ENCODE results near the gene DIP2A.
"Not testable (repeated sequence)": the region's sequence is repeated elsewhere in the genome, so short reads cannot be mapped to it uniquely, and the experiment has no call there.

Gene DIP2A

GRCh38 chr21:46425041-46425440 lies 33.6 kb upstream of the DIP2A start:
- no peak for DNase-seq

DNA sequence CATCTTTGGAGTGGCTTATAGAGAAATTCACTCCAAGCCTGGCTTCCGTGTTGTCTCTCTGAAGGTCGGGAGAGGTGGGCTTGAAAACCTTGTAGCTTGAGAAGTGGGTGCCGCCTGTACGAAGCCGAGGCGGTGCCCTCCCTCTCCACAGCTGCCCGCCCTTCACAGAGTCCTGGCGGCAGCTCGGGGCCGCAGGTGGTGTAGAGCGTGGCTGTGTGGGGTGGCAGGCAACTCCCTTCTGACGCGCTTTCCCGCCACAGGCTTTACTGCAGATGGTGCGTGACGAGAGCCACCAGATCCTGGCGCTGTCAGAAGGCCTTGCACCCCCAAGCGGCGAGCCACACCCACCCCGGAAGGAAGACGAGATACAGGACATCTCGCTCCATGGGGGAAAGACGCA lies 33.1 kb upstream of the DIP2A start:
- no peak for DNase-seq

- DNase-seq: no peak
Observed at GRCh38 chr21:46426313-46427046, 32.2 kb upstream of the DIP2A start.

GRCh38 chr21:46427516-46427915 lies 31.2 kb upstream of the DIP2A start:
- no peak for DNase-seq

DNA sequence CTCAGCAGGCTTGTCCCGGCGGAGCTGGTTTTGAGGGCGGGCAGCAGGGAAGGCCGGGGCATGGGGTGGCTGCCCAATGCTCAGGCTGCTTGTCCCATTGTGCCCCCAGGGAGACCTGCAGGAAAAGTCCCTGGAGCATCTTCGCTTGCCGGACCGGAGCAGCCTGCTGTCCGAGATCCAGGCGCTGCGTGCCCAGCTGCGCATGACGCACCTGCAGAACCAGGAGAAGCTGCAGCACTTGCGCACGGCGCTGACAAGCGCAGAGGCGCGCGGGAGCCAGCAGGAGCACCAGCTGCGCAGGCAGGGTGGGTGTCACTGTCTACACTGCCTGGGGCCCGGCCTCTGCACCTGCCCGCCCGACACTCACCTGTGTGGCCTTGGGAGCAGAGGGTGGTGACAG lies 30.4 kb upstream of the DIP2A start:
- DNase-seq: no peak

GRCh38 chr21:46428987-46429710 lies 29.5 kb upstream of the DIP2A start:
- DNase-seq: no peak

- no peak for DNase-seq
Observed at GRCh38 chr21:46429754-46430681, 28.7 kb upstream of the DIP2A start.

GRCh38 chr21:46431448-46431847 lies 27.2 kb upstream of the DIP2A start:
- DNase-seq: no peak

DNA sequence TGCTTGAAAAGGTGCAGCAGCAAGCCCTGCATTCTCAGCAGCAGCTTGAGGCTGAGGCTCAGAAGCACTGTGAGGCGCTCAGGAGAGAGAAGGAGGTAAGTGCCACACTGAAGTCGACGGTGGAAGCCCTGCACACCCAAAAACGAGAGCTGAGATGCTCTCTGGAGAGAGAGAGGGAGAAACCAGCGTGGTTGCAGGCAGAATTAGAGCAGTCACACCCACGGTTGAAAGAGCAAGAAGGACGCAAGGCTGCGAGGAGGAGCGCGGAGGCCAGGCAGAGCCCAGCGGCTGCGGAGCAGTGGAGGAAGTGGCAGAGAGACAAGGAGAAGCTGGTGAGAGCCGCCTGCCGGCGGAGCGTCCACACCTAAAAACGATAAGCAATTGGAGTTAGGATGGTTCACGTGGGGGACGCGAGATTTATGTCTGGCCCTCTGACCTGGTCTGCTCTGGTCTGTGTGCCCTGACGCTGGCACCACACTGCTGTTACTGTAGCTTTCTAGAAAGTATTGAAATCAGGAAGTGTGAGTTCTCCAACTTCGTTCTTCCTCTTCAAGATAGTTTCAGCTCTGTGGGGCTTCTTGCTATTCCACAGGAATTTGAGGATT lies 26.7 kb upstream of the DIP2A start:
- no peak for DNase-seq

GRCh38 chr21:46433116-46433515 lies 25.6 kb upstream of the DIP2A start:
- not testable (repeated sequence) for DNase-seq

GRCh38 chr21:46434322-46434958 lies 24.3 kb upstream of the DIP2A start:
- DNase-seq: no peak

GRCh38 chr21:46435786-46436227 lies 22.9 kb upstream of the DIP2A start:
- DNase-seq: no peak

GRCh38 chr21:46436621-46437020 lies 22.1 kb upstream of the DIP2A start:
- DNase-seq: no peak

DNA sequence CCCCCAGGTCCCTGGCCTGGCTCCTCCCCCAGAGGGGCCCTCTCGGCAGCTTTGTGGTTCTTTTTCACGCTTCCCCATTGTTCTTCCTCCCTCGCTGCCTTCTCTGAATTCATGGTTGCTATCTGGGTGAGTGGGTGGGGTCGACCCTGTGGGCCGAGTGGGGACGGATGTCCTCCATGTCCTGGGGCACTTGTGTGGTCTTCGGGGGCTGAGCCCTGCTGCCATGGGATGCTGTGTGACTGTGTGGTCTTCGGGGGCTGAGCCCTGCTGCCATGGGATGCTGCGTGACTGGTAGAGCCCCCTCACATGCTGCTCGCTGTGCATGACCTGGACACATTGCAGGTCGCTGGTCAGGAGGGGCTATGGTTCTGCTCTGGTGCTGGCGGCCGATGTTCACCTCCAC lies 21.6 kb upstream of the DIP2A start:
- no peak for DNase-seq

DNA sequence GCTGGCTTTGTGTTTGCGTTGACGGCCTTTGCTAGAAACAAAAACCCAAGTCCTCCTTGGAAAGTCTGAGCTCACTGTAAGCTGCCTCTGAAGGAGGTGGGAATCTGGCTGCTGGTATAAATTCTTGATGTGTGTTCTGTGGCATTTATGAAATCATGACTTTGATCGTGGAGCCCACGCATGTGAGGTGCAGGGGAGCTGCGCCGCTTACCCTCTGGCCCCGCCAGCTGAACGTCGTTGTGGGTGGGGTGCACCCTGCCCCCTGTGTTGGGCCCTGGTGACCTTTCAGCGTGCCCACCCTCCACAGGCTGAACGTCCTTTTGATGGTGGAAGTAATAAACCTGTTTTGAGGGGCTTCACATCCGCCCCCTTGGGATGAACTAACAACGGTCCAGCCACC lies 21.2 kb upstream of the DIP2A start:
- DNase-seq: no peak

DNA sequence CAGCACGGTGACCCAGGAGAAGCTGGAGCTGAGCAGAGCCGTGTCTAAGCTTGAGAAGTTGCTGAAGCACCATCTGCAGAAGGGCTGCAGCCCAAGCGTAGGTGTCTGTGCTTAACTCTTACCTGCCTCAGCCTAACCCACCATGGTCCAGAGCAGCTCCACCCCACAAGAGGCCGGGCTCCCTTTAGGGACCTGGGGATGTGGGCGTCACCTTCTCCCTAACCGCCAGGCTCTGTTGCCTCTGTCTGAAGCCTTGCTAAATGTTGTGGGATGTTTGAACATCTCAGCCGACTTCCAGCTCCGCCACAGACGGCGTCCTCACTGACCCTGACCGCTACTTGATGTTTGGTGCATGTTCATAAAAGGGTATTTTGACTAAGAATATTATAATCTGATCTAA lies 20.4 kb upstream of the DIP2A start:
- DNase-seq: no peak

DNA sequence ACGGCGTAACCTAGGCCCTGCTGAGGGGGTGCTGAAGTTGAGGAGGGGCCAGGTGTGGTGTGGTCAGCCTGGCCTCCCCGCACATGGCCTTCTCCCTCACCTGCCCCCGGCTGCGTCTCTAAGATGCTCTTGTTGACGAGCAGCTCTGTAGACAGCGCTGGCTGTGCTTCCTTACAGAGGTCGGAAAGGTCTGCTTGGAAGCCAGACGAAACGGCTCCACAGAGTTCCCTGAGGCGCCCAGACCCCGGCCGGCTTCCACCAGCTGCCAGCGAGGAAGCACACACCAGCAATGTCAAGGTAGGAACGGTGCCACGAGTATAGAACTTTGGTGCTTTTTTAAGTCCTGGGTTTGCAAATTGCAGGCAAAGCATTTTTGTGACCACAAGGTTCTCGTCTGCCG lies 18.8 kb upstream of the DIP2A start:
- DNase-seq: no peak

- no peak for DNase-seq
Observed at GRCh38 chr21:46441331-46441730, 17.4 kb upstream of the DIP2A start.

- no peak for DNase-seq
Observed at GRCh38 chr21:46441961-46442498, 16.7 kb upstream of the DIP2A start.

DNA sequence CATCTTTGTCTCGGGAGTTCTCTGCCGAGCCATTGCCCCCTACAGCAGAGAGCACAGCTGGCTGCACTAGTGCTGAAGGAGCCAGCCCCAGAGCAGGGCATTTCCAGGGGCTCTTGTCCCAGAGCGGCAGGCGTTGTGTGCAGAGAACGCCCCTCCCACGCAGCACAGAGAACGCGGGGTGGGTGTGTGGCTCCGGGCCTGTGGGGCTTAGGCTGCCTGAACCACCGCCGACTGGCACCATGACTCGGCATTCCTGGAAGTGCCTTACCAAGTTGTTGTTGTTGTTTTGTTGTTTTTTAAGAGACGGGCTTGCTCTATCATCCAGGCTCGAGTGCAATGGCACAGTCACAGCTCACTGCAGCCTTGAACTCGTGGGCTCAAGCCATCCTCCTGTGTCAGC lies 15.8 kb upstream of the DIP2A start:
- no peak for DNase-seq

- no peak for DNase-seq
Observed at GRCh38 chr21:46443910-46444309, 14.8 kb upstream of the DIP2A start.

GRCh38 chr21:46448108-46448507 lies 10.6 kb upstream of the DIP2A start:
- DNase-seq: no peak
